RPMI8226 (cell line): ENCODE measurements around the gene MIA.
A peak's percentile ranks its signal among the peaks of the same experiment; 100 is the strongest.
"Not testable (repeated sequence)": the region's sequence is repeated elsewhere in the genome, so short reads cannot be mapped to it uniquely, and the experiment has no call there.

Experiments used
- DNase-seq: peaks from one replicate; pipeline ENCODE4 v3.0.0-alpha.2; 2015

Gene MIA

DNA sequence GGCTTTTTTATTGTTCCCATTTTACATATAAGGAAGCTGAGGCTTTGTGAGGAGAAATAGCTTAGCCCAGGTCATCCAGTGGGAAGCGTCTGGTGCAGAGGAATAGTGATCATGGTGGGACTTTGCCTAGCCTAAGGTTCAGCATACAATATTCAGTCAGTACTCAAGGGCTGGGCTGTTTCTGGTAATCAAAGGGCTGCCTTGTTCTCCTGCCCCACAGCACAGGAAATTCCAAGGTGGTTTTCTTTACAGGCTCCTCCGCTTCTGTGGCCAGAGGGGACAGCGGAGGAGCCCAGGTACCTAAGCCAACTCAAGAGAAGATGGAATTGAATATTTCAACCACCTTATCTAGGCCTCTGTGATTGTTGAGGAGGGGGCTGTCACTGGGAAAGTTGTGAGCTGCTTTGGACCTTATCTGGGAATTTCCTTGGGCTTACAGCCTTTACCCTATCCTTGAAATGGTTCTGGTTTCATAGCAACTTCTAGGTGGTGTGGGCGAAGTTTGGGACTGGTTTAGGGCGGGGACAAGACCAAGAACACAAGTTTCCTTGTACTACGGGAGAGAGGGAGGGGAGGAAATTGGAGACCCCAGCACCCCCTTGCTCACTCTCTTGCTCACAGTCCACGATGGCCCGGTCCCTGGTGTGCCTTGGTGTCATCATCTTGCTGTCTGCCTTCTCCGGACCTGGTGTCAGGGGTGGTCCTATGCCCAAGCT is at the start of gene MIA:
Gene MIA (plus strand): TSS at position 606 of the 716 bp plus-strand sequence. CDS start 22 bp downstream, at position 628.
- no peak for DNase-seq

GRCh38 chr19:40726279-40726678 is 49.0 kb upstream of the MIA start:
- no peak for DNase-seq

DNA sequence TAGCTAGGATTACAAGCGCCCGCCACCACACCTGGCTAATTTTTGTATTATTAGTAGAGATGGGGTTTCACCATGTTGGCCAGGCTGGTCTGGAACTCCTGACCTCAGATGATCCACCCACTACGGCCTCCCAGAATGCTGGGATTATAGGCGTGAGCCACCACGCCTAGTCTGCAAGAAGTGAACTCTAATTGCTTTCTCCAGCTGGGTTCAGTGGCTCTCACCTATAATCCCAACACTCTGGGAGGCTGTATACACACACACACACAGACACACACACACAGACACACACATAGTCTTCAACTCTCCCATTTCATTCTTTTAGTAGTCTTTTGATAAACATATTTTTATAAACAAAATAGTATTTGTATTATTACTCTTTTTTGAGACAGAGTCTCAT is 45.3 kb upstream of the MIA start:
- not testable (repeated sequence) for DNase-seq

- not testable (repeated sequence) for DNase-seq
Measured at GRCh38 chr19:40732304-40732703, 43.0 kb upstream of the MIA start.

DNA sequence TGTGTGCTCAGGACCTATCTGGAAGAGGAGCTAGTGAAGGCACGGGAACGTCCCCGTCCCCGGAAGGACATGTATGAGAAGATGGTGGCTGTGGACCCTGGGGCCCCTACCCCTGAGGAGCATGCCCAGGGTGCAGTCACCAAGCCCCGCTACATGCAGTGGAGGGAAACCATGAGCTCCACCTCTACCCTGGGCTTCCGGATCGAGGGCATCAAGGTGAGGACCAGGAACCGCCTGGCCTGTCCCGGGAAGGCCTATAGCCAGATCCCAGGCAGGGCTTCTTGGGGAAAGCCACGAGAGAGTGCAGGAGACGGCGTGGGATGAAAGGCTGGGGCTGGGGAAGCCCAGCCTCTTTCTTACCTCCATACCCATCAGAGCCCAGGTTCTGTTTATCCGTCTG is 42.2 kb upstream of the MIA start:
- DNase-seq = no peak

DNA sequence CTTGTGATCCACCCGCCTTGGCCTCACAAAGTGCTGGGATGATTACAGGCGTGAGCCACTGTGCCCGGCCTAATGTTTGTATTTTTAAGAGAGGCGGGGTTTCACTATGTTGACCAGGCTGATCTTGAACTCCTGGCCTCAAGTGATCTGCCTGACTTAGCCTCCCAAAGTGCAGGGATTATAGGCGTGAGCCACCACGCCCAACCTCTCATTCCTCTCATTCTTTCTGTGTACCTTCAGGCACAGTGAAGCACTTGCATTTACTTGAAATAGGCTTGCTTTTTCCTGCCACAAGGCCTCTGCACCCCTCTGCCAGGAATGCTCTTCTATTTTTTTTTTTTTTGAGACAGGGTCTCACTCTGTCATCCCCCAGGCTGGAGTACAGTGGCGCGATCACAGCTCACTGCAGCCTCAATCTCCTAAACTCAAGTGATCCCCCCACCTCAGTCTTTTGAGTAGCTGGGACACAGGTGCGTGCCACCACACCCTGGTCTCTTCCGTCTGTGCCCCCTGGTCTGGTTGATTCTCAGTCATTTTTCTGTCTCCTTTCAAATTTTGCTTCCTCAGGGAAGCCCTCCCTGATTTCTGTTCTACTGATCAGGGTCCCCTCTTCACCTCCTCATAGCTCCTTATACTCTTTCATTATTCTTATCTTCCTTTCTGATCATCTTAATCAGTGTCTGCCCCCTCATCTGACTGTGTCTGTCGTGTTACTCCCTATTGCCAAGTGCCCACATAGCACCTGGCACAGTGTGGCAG is 40.1 kb upstream of the MIA start:
- DNase-seq = no peak

DNA sequence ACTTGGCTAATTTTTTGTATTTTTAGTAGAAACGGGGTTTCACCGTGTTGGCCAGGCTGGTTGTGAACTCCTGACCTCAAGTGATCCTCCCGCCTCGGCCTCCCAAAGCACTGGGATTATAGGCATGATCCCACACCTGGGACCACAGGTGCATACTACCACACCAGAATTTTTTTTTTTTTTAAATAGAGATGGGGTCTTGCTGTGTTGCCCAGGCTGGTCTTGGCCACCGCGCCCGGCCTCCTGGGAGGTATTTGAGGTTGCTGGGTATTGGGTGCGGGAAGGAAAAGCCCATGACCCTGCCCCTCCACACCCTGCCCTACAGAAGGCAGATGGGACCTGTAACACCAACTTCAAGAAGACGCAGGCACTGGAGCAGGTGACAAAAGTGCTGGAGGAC is 38.7 kb upstream of the MIA start:
- no peak for DNase-seq

DNA sequence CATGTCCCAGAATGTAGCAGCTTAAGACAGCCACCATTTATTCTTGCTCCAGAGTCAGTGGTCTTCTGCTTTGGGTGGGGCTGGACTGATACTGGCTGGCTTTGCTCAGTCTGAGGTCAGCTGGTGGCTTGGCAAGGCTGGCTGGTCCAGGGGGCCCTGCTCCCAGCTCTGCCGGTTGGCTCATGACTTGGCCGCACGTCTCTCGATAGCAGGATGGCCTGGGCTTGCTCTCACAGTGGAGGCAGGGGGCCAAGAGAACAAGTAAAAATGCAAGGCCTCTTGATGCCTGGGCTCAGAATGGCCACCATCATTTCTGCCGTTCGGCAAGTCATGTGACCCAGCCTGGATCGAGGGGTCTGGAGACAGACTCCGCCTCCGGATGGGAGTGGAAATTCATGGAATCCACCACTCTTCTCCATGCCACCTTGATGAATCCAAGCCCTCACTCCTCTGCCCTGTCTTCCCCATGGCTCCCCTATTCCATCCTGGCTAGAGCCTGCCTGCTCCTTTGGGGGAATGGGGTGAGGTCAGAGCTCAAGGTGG is 38.1 kb upstream of the MIA start:
- DNase-seq = no peak

DNA sequence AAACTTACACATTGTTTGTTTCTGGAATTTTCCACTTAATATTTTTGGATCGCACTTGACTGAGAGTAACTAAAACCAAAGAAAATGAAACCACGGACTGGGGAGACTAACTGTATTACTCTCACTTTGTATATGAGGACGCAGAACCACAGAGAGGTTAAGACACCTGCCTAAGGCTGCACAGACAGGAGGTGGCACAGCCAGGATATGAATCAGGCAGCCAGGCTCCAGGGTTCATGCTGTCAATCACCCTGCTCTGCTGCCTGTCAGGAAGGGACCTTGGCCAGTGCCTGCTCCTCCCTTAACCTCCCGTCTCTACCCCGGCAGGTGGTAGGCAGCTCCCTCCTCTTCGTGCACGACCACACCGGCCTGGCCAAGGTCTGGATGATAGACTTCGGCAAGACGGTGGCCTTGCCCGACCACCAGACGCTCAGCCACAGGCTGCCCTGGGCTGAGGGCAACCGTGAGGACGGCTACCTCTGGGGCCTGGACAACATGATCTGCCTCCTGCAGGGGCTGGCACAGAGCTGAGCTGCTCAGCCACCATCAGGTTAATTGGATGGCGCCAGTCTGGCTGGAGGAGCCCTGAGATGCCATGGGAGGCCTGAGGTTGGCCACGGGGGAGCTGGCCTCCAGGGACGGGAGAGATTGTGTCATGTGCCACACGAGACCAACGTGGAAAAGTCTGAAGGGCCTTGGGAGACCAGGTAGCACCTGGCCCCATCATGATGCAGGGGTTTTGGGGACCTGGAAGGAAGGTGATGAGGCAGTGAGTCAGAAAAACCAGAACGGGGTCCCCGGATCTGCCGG is 36.1 kb upstream of the MIA start:
- no peak for DNase-seq

GRCh38 chr19:40739871-40740703 is 35.2 kb upstream of the MIA start:
- no peak for DNase-seq

- no peak for DNase-seq
Measured at GRCh38 chr19:40740747-40741146, 34.6 kb upstream of the MIA start.

GRCh38 chr19:40741527-40742390 is 33.6 kb upstream of the MIA start:
- DNase-seq = no peak

- DNase-seq = no peak
Measured at GRCh38 chr19:40742477-40742876, 32.8 kb upstream of the MIA start.

DNA sequence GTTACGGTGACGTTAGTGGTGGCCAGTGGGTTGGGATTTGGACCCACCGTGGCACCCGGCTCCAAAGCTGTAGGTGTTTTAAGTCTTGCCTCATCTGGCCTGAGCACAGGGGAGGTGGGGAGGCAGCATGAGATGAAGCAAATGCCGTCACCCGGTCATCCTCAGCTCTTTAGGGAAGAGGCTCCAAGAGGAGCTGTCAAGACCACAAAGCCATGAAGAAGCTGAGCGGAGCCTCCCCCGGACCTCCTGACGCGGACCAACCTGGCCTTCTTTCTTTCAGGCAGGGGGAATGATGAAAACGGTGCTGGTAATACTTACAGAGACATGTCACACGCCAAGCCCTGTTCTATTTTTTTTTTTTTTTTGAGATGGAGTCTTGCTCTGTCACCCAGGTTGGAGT is 32.4 kb upstream of the MIA start:
- no peak for DNase-seq

DNA sequence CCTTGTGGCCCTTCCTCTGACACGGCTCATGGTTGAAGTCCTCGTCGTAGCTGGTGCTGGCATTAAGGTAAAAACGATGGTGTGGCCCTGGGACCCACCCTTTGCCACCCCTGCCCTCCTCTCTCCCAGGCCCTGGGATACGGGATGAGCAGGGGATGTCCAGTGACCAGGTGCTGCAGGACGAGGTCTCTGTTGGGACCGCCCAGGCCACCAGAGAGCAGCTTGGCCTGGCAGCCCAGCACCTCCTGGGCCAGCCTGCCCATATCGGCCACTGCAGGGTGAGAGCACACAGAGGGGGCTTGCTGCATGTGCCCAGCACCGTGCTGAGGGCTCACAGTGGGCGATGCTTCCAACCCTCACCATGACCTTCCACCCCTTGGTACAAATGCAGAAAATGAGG is 31.4 kb upstream of the MIA start:
- DNase-seq = no peak

- no peak for DNase-seq
Measured at GRCh38 chr19:40744554-40745401, 30.5 kb upstream of the MIA start.

DNA sequence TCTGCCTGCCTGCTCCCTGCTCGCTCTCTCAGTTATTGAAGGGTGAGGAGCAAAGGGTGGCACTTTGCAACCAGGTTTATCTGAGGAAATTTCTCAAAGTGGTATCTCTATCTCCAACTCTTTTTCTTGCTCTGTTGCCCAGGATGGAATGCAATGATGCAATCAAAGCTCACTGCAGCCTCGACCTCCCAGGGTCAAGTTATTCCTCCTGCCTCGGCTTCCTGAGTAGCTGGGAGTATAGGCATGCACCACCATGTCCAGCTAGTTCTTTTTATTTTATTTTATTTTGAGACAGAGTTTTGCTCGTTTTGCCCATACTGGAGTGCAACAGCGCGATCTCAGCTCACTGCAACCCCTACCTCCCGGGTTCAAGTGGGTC is 29.9 kb upstream of the MIA start:
- no peak for DNase-seq

DNA sequence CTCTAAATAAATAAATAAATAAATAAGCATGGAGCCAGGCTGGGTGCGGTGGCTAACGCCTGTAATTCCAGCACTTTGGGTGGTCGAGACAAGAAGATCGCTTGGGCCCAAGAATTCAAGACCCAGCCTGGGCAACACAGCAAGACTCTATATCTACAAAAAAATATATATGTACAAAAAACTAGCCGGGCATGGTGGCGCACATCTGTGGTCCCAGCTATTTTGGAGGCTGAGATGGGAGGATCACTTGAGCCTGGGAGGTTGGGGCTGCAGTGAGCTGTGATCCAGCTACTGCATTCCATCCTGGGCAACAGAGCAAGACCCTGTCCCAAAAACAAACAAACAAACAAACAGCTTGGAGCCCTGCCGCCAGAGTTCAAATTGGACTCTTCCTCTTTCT is 27.8 kb upstream of the MIA start:
- no peak for DNase-seq

DNA sequence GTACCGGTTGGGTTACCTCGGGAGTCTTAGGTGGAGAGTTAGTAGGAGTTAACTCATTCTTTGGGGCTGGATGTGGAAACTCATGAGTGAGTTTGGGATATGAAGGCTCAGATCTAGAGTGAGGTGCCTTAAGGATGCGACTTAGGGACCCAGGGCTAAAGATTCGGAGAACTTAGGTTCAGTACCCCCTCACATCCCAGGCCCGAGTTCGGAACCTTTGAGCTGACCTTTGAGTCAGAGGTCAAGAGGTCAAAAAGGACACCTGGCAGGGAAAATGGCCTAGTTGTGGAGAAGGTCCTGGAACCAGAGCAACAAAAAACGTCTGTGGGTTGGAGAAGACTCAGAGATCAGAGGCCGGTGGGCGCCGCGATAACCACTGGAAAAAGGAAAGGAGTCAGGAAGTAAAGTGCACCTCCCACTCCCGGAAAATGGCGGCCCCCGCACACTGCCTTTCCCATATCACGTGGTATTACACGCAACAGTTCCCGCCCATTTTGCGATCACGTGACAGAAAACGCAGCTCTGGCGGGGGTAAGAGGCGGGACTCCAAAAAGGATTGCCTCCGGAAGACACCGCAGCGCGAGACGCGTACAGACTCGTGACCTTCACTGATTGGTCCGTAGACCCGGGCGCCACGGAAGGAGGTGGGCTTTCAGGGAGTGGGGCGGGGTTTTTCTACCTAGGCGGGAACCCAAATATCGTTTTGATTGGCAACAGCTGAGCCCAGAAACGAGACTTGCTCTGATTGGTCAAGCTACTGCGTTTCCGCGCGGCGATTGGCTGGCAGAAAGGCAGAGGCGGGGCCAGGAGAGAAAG is 25.1 kb upstream of the MIA start, which contains the start of gene ACTMAP:
Gene ACTMAP (minus strand): TSS at position 420 of the 816 bp plus-strand sequence. CDS start 674 bp downstream, outside the sequence.
- DNase-seq = peak; percentile 98
